ENCODE results near the gene TSPAN9.

GRCh38 chr12:3267690-3268089, 190.5 kb downstream of the TSPAN9 start:
- no peak for TF ChIP-seq CTCF (IDR thresholded peaks at IDR 0.05; ENCODE audit: low read length)
- no peak for TF ChIP-seq EZH2 (IDR thresholded peaks at IDR 0.05; ENCODE audit: borderline replicate concordance, low read length)

Measured in OCI-LY1 (cell line).